DMS114 treated with DMSO at 0.1 percent for 48 hours (cell line): ENCODE results near the gene AQP6.

Experiments
- DNase-seq: peaks from one replicate; lab custom pipeline; 2025; ENCODE audit not compliant: unreplicated experiment; lab: John Stamatoyannopoulos, UW

Gene AQP6

GRCh38 chr12:50025187-50026059, 52.7 kb downstream of the AQP6 start, which contains the start of gene RACGAP1:
Gene RACGAP1, minus strand, starts transcription at chr12:50025494. Its CDS starts 8,779 bp downstream, at chr12:50016715.
- DNase-seq, result peak; percentile 98

DNA sequence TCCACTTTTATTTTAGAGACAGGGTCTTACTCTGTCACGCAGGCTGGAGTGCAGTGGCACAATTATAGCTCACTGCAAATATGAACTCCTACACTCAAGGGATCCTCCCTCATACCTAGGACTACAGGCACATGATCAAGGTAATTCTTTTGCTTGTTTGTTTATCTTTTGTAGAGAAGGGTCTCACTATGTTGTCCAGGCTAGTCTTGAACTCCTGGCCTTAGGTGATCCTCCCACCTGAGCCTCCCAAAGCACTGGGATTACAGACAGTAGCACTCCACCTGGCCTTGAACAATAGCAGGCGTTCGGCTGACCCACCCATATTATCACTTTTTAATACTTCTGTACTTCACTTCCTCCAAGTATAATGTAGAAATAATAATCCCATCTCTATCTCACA, 53.9 kb downstream of the AQP6 start:
- DNase-seq, result no peak
